ENCODE results near the gene LY6G5C.

The LY6G5C gene

GRCh38 chr6:31723245-31723979 is 42.5 kb upstream of the LY6G5C start, which contains the start of gene MPIG6B:
MPIG6B (plus strand) TSS chr6:31723373; CDS start chr6:31723384, 11 bp downstream.
- Histone ChIP-seq H3K9me3 (ENCODE audit: control insufficient read depth, low read length) (no peaks in the 10 kb centered on the region), H3K36me3 (ENCODE audit: control insufficient read depth, insufficient read depth, low read length) (no peaks in the 10 kb centered on the region), H3K27ac (ENCODE audit: insufficient read depth, low read length, poor library complexity, severe bottlenecking) (no peak within 1 kb of the TSS), H3K4me3 (ENCODE audit: insufficient read depth, low read depth, low read length, poor library complexity, severe bottlenecking) (no peak within 1 kb of the TSS), H3K4me1 (ENCODE audit: control insufficient read depth, insufficient read depth, low read length, poor library complexity, severe bottlenecking) (peaks cover under 1% of the 10 kb centered on the region), H3K27me3 (replicated peaks; ENCODE audit: control insufficient read depth, insufficient read depth, low read length, poor library complexity, severe bottlenecking) (no peaks in the 10 kb centered on the region)
- DNase-seq, result no peak

GRCh38 chr6:31722173-31722572 is 41.3 kb upstream of the LY6G5C start:
- Histone ChIP-seq H3K4me1 (ENCODE audit: control insufficient read depth, insufficient read depth, low read length, poor library complexity, severe bottlenecking) (no peaks in the 10 kb centered on the region), H3K36me3 (ENCODE audit: control insufficient read depth, insufficient read depth, low read length) (no peaks in the 10 kb centered on the region), H3K27ac (ENCODE audit: insufficient read depth, low read length, poor library complexity, severe bottlenecking) (no peak overlapping the region), H3K4me3 (ENCODE audit: insufficient read depth, low read depth, low read length, poor library complexity, severe bottlenecking) (no peak overlapping the region), H3K27me3 (replicated peaks; ENCODE audit: control insufficient read depth, insufficient read depth, low read length, poor library complexity, severe bottlenecking) (no peaks in the 10 kb centered on the region), H3K9me3 (ENCODE audit: control insufficient read depth, low read length) (no peaks in the 10 kb centered on the region)
- DNase-seq, result no peak

GRCh38 chr6:31721351-31722020 is 40.6 kb upstream of the LY6G5C start, which contains the start of gene LY6G6C:
LY6G6C (minus strand) TSS chr6:31721746; CDS start chr6:31721679, 67 bp downstream.
- no peak for DNase-seq
- H3K36me3 ChIP-seq (ENCODE audit: control insufficient read depth, insufficient read depth, low read length), result no peaks in the 10 kb centered on the region
- no peak within 1 kb of the TSS for H3K4me3 ChIP-seq (ENCODE audit: insufficient read depth, low read depth, low read length, poor library complexity, severe bottlenecking)
- no peaks in the 10 kb centered on the region for H3K9me3 ChIP-seq (ENCODE audit: control insufficient read depth, low read length)
- H3K4me1 ChIP-seq (ENCODE audit: control insufficient read depth, insufficient read depth, low read length, poor library complexity, severe bottlenecking), result no peaks in the 10 kb centered on the region
- H3K27ac ChIP-seq (ENCODE audit: insufficient read depth, low read length, poor library complexity, severe bottlenecking), result no peak within 1 kb of the TSS
- no peaks in the 10 kb centered on the region for H3K27me3 ChIP-seq (replicated peaks; ENCODE audit: control insufficient read depth, insufficient read depth, low read length, poor library complexity, severe bottlenecking)

GRCh38 chr6:31720196-31720770 is 39.4 kb upstream of the LY6G5C start:
- DNase-seq, result no peak
- Histone ChIP-seq H3K27me3 (replicated peaks; ENCODE audit: control insufficient read depth, insufficient read depth, low read length, poor library complexity, severe bottlenecking) (no peaks in the 10 kb centered on the region), H3K27ac (ENCODE audit: insufficient read depth, low read length, poor library complexity, severe bottlenecking) (no peak overlapping the region), H3K36me3 (ENCODE audit: control insufficient read depth, insufficient read depth, low read length) (no peaks in the 10 kb centered on the region), H3K4me3 (ENCODE audit: insufficient read depth, low read depth, low read length, poor library complexity, severe bottlenecking) (no peak overlapping the region), H3K4me1 (ENCODE audit: control insufficient read depth, insufficient read depth, low read length, poor library complexity, severe bottlenecking) (no peaks in the 10 kb centered on the region), H3K9me3 (ENCODE audit: control insufficient read depth, low read length) (no peaks in the 10 kb centered on the region)

DNA sequence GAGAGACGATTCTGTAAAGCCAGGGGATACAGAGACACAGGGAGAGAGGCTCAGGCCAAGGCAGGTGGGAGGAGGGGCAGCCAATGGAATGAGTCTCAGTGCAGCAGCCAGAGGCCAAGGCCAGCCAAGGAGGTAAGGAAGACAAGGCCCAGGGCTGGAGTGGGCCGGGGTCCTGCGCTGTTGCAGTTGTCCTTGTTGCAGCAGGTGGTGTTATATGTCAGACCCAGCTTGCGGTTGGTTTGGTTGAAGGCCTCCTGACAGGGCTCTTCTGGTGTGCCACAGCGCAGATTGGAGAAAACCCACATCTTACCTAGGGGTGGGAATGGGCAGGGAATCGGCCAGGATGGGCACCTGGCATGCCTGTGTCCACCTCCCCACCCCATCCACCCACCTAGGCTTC is 38.1 kb upstream of the LY6G5C start:
- H3K27ac ChIP-seq (ENCODE audit: insufficient read depth, low read length, poor library complexity, severe bottlenecking), result no peak overlapping the region

DNA sequence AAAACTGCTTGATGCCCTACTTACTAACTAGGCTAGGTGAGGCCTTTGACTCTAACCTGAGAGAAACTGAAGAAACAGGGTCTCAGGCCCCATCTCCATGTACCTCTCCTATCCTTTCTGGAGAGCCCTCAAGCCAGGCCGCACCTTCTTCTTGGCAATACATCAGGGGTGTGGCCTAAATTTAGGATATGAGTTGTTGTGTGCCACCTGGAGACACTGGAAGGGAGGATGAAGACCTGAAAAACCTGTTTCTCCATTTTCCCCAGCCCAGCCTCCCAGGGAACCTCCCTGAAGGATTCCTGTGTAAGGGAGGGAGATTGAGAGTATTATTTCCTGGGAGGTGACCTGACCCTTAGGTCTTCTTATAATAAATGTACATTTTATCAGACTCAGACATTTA is 37.4 kb upstream of the LY6G5C start:
- H3K36me3 ChIP-seq (ENCODE audit: control insufficient read depth, insufficient read depth, low read length), result no peaks in the 10 kb centered on the region
- H3K27me3 ChIP-seq (replicated peaks; ENCODE audit: control insufficient read depth, insufficient read depth, low read length, poor library complexity, severe bottlenecking), result no peaks in the 10 kb centered on the region
- no peak overlapping the region for H3K4me3 ChIP-seq (ENCODE audit: insufficient read depth, low read depth, low read length, poor library complexity, severe bottlenecking)
- H3K27ac ChIP-seq (ENCODE audit: insufficient read depth, low read length, poor library complexity, severe bottlenecking), result no peak overlapping the region
- no peak for DNase-seq
- no peaks in the 10 kb centered on the region for H3K4me1 ChIP-seq (ENCODE audit: control insufficient read depth, insufficient read depth, low read length, poor library complexity, severe bottlenecking)
- H3K9me3 ChIP-seq (ENCODE audit: control insufficient read depth, low read length), result no peaks in the 10 kb centered on the region

More for the DNA sequence above, 38.1 kb upstream of the LY6G5C start:
- no peak for DNase-seq
- Histone ChIP-seq H3K9me3 (ENCODE audit: control insufficient read depth, low read length) (no peaks in the 10 kb centered on the region), H3K27me3 (replicated peaks; ENCODE audit: control insufficient read depth, insufficient read depth, low read length, poor library complexity, severe bottlenecking) (no peaks in the 10 kb centered on the region), H3K4me1 (ENCODE audit: control insufficient read depth, insufficient read depth, low read length, poor library complexity, severe bottlenecking) (no peaks in the 10 kb centered on the region), H3K4me3 (ENCODE audit: insufficient read depth, low read depth, low read length, poor library complexity, severe bottlenecking) (no peak overlapping the region), H3K36me3 (ENCODE audit: control insufficient read depth, insufficient read depth, low read length) (no peaks in the 10 kb centered on the region)

DNA sequence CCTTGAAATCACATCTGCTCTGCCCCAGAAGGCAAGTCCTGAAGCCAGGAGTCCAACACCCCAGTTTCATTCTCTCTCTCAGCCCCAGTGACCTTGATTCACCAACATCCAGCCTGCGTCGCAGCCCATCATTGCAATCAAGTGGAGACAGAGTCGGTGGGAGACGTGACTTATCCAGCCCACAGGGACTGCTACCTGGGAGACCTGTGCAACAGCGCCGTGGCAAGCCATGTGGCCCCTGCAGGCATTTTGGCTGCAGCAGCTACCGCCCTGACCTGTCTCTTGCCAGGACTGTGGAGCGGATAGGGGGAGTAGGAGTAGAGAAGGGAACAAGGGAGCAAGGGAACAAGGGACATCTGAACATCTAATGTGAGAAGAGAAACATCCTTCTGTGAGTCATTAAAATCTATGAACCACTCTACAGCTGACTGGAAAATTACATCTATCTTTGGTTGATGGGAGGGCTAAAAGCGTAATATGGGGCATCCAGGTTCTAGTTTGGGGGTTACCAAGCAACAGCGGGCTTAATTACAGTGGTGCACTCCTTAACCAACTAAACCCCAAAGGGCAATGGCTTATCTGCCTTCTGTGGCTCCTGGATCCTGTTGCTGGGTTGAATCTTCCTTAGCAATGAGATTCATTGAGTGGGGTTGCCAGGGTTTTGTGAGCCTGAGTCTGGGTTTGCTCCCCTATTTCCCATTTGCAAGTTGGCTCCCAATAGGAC is 36.8 kb upstream of the LY6G5C start:
- Histone ChIP-seq H3K27ac (ENCODE audit: insufficient read depth, low read length, poor library complexity, severe bottlenecking) (no peak overlapping the region), H3K4me1 (ENCODE audit: control insufficient read depth, insufficient read depth, low read length, poor library complexity, severe bottlenecking) (no peaks in the 10 kb centered on the region), H3K36me3 (ENCODE audit: control insufficient read depth, insufficient read depth, low read length) (no peaks in the 10 kb centered on the region), H3K9me3 (ENCODE audit: control insufficient read depth, low read length) (no peaks in the 10 kb centered on the region), H3K4me3 (ENCODE audit: insufficient read depth, low read depth, low read length, poor library complexity, severe bottlenecking) (no peak overlapping the region), H3K27me3 (replicated peaks; ENCODE audit: control insufficient read depth, insufficient read depth, low read length, poor library complexity, severe bottlenecking) (no peaks in the 10 kb centered on the region)
- no peak for DNase-seq

GRCh38 chr6:31715022-31715958 is 34.4 kb upstream of the LY6G5C start, which contains the start of gene LY6G6D:
LY6G6D (plus strand) TSS chr6:31715348; CDS start chr6:31715356, 8 bp downstream.
- DNase-seq, result no peak
- Histone ChIP-seq H3K27ac (ENCODE audit: insufficient read depth, low read length, poor library complexity, severe bottlenecking) (no peak within 1 kb of the TSS), H3K4me1 (ENCODE audit: control insufficient read depth, insufficient read depth, low read length, poor library complexity, severe bottlenecking) (peaks cover 3% of the 10 kb centered on the region), H3K27me3 (replicated peaks; ENCODE audit: control insufficient read depth, insufficient read depth, low read length, poor library complexity, severe bottlenecking) (no peaks in the 10 kb centered on the region), H3K36me3 (ENCODE audit: control insufficient read depth, insufficient read depth, low read length) (no peaks in the 10 kb centered on the region), H3K4me3 (ENCODE audit: insufficient read depth, low read depth, low read length, poor library complexity, severe bottlenecking) (no peak within 1 kb of the TSS), H3K9me3 (ENCODE audit: control insufficient read depth, low read length) (no peaks in the 10 kb centered on the region)
